Colonic mucosa (tissue), 4 donors: ENCODE measurements around the gene TRAP1. TPM values are rescaled to one million over a fixed set of nuclear protein-coding genes. Genes with fewer than 3 reads are reported as not detected.

Source experiments
- DNase-seq: peaks from one replicate; pipeline ENCODE4 v3.0.0-alpha.2; 2020
- H3K27ac ChIP-seq: fragments of 200-600 bp; one replicate; pipeline ENCODE4 v1.8.0; 2021
- H3K27me3 ChIP-seq: fragments of 200-600 bp; one replicate; pipeline ENCODE4 v1.8.0; 2021
- H3K36me3 ChIP-seq: fragments of 200-600 bp; one replicate; pipeline ENCODE4 v1.8.0; 2021
- H3K4me1 ChIP-seq: fragments of 200-600 bp; one replicate; pipeline ENCODE4 v1.8.0; 2021; ENCODE audit warnings: mild to moderate bottlenecking
- H3K4me3 ChIP-seq: fragments of 200-600 bp; one replicate; pipeline ENCODE4 v1.8.0; 2021
- H3K9ac ChIP-seq, 2 donors: one replicate each; pipeline ENCODE4 v1.7.0; 2013; ENCODE audit warnings: control low read depth in 2 of 2, low read depth in 2 of 2, low read length in 2 of 2
- H3K9me3 ChIP-seq: fragments of 200-600 bp; one replicate; pipeline ENCODE4 v1.8.0; 2021
- intact Hi-C: fragments of 100-400 bp; cut with DNase I; formaldehyde crosslinking; loops from one replicate; pipeline ENCODE4 v1.14.1; 2022
- total RNA-seq, 2 donors: library from RNA; stranded (reverse); fragmentation: NEBNext Ultra II Directional in 1 of 2; extraction: Animal tissue kit (Norgen Biotek cat#: 25700) in 1 of 2; gene quantifications; one replicate each; pipeline ENCODE4 v1.2.1, GENCODE V29; 2021
- TF ChIP-seq, protein P1 (sequence below): fragments of 200-600 bp; IDR thresholded peaks from one replicate; pipeline ENCODE4 v1.8.0; 2022; ENCODE audit warnings: antibody characterized with exemption, mild to moderate bottlenecking
- donor health status: healthy.
- donor health status: DM: no; HTN: no; CAD: no.
- donor health status: DM: no; HTN: no; CAD: no.

Gene TRAP1
- total RNA-seq, 2 donors from 2014 or later = 75.0 to 165 TPM

- Histone ChIP-seq H3K27me3 (no peaks in the 10 kb centered on the region), H3K4me1 (no peaks in the 10 kb centered on the region), H3K4me3 (no peak overlapping the region), H3K9ac (no peak overlapping the region), H3K36me3 (peaks cover 21% of the 10 kb centered on the region), H3K9me3 (no peaks in the 10 kb centered on the region), H3K27ac (no peak overlapping the region)
- no peak for DNase-seq
- intact Hi-C loops = no loop called here
- TF ChIP-seq, protein P1, sequence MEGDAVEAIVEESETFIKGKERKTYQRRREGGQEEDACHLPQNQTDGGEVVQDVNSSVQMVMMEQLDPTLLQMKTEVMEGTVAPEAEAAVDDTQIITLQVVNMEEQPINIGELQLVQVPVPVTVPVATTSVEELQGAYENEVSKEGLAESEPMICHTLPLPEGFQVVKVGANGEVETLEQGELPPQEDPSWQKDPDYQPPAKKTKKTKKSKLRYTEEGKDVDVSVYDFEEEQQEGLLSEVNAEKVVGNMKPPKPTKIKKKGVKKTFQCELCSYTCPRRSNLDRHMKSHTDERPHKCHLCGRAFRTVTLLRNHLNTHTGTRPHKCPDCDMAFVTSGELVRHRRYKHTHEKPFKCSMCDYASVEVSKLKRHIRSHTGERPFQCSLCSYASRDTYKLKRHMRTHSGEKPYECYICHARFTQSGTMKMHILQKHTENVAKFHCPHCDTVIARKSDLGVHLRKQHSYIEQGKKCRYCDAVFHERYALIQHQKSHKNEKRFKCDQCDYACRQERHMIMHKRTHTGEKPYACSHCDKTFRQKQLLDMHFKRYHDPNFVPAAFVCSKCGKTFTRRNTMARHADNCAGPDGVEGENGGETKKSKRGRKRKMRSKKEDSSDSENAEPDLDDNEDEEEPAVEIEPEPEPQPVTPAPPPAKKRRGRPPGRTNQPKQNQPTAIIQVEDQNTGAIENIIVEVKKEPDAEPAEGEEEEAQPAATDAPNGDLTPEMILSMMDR = no peak
Measured at GRCh38 chr16:3744018-3744417, 26.7 kb upstream of the TRAP1 start.

- Histone ChIP-seq H3K27ac (no peak overlapping the region), H3K36me3 (peaks cover 26% of the 10 kb centered on the region), H3K27me3 (no peaks in the 10 kb centered on the region), H3K4me1 (no peaks in the 10 kb centered on the region), H3K4me3 (no peak overlapping the region), H3K9ac (no peak overlapping the region), H3K9me3 (no peaks in the 10 kb centered on the region)
- TF ChIP-seq, protein P1 = no peak
- no peak for DNase-seq
- intact Hi-C loops = no loop called here
Measured at GRCh38 chr16:3740934-3741333, 23.6 kb upstream of the TRAP1 start.

DNA sequence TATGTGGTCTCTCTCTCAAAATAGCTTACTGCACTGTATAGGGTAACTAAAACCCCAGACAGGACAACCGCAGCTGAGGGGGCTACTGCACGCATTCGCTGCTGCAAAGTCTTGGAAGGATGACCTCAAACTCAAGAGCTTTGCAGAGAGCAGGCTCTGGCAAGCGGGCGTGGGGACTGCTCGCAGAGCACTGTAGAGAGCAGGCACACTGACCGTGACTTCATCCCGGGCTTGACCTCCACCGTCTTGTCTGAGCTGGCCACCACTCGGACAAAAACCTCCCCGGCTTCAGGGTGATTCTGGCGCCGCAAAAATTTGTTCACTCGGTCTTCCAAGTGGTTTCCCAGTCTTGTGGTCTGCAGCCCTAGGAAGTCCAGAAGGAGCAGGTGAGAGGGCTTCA is 22.9 kb upstream of the TRAP1 start:
- no peaks in the 10 kb centered on the region for H3K4me1 ChIP-seq
- TF ChIP-seq, protein P1 = no peak
- H3K9me3 ChIP-seq = no peaks in the 10 kb centered on the region
- DNase-seq = no peak
- H3K27me3 ChIP-seq = no peaks in the 10 kb centered on the region
- intact Hi-C loops = no loop called here
- H3K9ac ChIP-seq = no peak overlapping the region
- no peak overlapping the region for H3K27ac ChIP-seq
- peaks cover 32% of the 10 kb centered on the region for H3K36me3 ChIP-seq
- H3K4me3 ChIP-seq = no peak overlapping the region

GRCh38 chr16:3739636-3740035 is 22.3 kb upstream of the TRAP1 start:
- Histone ChIP-seq H3K27ac (no peak overlapping the region), H3K36me3 (peaks cover 32% of the 10 kb centered on the region), H3K4me1 (no peaks in the 10 kb centered on the region), H3K9ac (no peak overlapping the region), H3K4me3 (no peak overlapping the region), H3K27me3 (no peaks in the 10 kb centered on the region), H3K9me3 (no peaks in the 10 kb centered on the region)
- intact Hi-C loops = no loop called here
- TF ChIP-seq, protein P1 = no peak
- DNase-seq = no peak

GRCh38 chr16:3738541-3738940 is 21.2 kb upstream of the TRAP1 start:
- no peaks in the 10 kb centered on the region for H3K9me3 ChIP-seq
- no peaks in the 10 kb centered on the region for H3K27me3 ChIP-seq
- H3K9ac ChIP-seq = no peak overlapping the region
- intact Hi-C loops = no loop called here
- no peak overlapping the region for H3K4me3 ChIP-seq
- peaks cover 32% of the 10 kb centered on the region for H3K36me3 ChIP-seq
- H3K4me1 ChIP-seq = no peaks in the 10 kb centered on the region
- H3K27ac ChIP-seq = no peak overlapping the region
- TF ChIP-seq, protein P1 = no peak
- DNase-seq = no peak

GRCh38 chr16:3738128-3738527 is 20.8 kb upstream of the TRAP1 start:
- Histone ChIP-seq H3K9ac (no peak overlapping the region), H3K4me3 (no peak overlapping the region), H3K36me3 (peaks cover 29% of the 10 kb centered on the region), H3K27me3 (no peaks in the 10 kb centered on the region), H3K27ac (no peak overlapping the region), H3K4me1 (no peaks in the 10 kb centered on the region), H3K9me3 (no peaks in the 10 kb centered on the region)
- intact Hi-C loops = no loop called here
- TF ChIP-seq, protein P1 = no peak
- no peak for DNase-seq
